K562 (cell line): Measurements from ENCODE around the gene CMTM1. TPM values are rescaled to one million over a fixed set of nuclear protein-coding genes. Genes with fewer than 3 reads are reported as not detected.

Experiments used
- ERF ChIP-seq: fragments of 450-650 bp; formaldehyde crosslinking; IDR thresholded peaks from 2 replicates; pipeline ENCODE4 v1.4.0; 2020; ENCODE audit warnings: mild to moderate bottlenecking, mixed read lengths
- FOXP1 ChIP-seq: sonication (generic); formaldehyde crosslinking; IDR thresholded peaks from 2 replicates; pipeline ENCODE4 v1.8.0; 2022; ENCODE audit warnings: mild to moderate bottlenecking, missing genetic modification reagents
- GABPB1 ChIP-seq: sonication (generic); formaldehyde crosslinking; IDR thresholded peaks from 2 replicates; pipeline ENCODE4 v1.8.0; 2022; ENCODE audit warnings: mild to moderate bottlenecking, missing genetic modification reagents
- GMEB1 ChIP-seq: fragments of 250-450 bp; sonication (Bioruptor Pico); IDR thresholded peaks from 2 replicates; pipeline ENCODE4 v1.4.0; 2020; ENCODE audit warnings: mild to moderate bottlenecking
- JUN ChIP-seq, 2 experiments: sonication (generic) in 1 of 2; formaldehyde crosslinking in 1 of 2; IDR thresholded peaks; 2 replicates each; pipeline versions ENCODE4 v1.6.1 to v1.8.0; 2012 to 2022; ENCODE audit warnings: borderline replicate concordance in 2 of 2, mild to moderate bottlenecking in 2 of 2, improper control_type of control experiment in 1 of 2, low read depth in 1 of 2, low read length in 1 of 2, missing genetic modification reagents in 1 of 2
- LEF1 ChIP-seq: fragments of 450-650 bp; IDR thresholded peaks from 2 replicates; pipeline ENCODE4 v1.6.1; 2016; ENCODE audit warnings: mild to moderate bottlenecking
- MAFG ChIP-seq: fragments of 450-650 bp; conservative IDR thresholded peaks from 2 replicates; pipeline ENCODE4 v1.6.1; 2016; ENCODE audit warnings: missing genetic modification characterization, missing compliant biosample characterization
- MEIS2 ChIP-seq: fragments of 450-650 bp; IDR thresholded peaks from 2 replicates; pipeline ENCODE4 v1.6.1; 2014; ENCODE audit warnings: mild to moderate bottlenecking; ENCODE audit not compliant: partially characterized antibody
- NCOR1 ChIP-seq: fragments of 450-650 bp; IDR thresholded peaks from 2 replicates; pipeline ENCODE4 v1.6.1; 2016; ENCODE audit warnings: mild to moderate bottlenecking, moderate library complexity
- NFXL1 ChIP-seq: fragments of 450-650 bp; formaldehyde crosslinking; IDR thresholded peaks from 2 replicates; pipeline ENCODE4 v1.4.0; 2021; ENCODE audit warnings: mild to moderate bottlenecking
- ZNF311 ChIP-seq: fragments of 250-450 bp; sonication (Bioruptor Pico); IDR thresholded peaks from 2 replicates; pipeline ENCODE4 v1.4.0; 2020; ENCODE audit warnings: mild to moderate bottlenecking, moderate library complexity
- ZNF449 ChIP-seq: fragments of 250-450 bp; sonication (Bioruptor Pico); IDR thresholded peaks from 2 replicates; pipeline ENCODE4 v1.8.0; 2022; ENCODE audit warnings: moderate library complexity, mild to moderate bottlenecking, inconsistent platforms
- ZNF592 ChIP-seq: fragments of 450-650 bp; IDR thresholded peaks from 2 replicates; pipeline ENCODE4 v1.6.1; 2017; ENCODE audit warnings: antibody characterized with exemption, mild to moderate bottlenecking
- ZNF77 ChIP-seq: fragments of 250-450 bp; sonication (Bioruptor Pico); IDR thresholded peaks from 2 replicates; pipeline ENCODE4 v1.5.0; 2020
- polyA plus RNA-seq, 8 experiments: library from polyadenylated mRNA; depleted of rRNA in 4 of 8; stranded (reverse) in 5 of 8; unstranded in 3 of 8; fragments of >200 nt; fragmentation: Nextera tagmentation in 2 of 8; fragmentation: Illumina TruSeq in 1 of 8; extraction: Ambion mirVana in 2 of 8; extraction: Trizol in 1 of 8; gene quantifications; 2 replicates each; pipeline versions ENCODE4 v1.2.1 to v1.2.3, GENCODE V29; 2011 to 2014; ENCODE audit warnings: inconsistent platforms in 1 of 8, missing spikeins in 1 of 8
- total RNA-seq, 7 experiments: library from RNA; depleted of rRNA in 6 of 7; stranded (reverse); fragments of >200 nt in 6 of 7; fragmentation: Illumina TruSeq in 2 of 7; extraction: Trizol in 2 of 7; gene quantifications; 2 replicates each; pipeline versions ENCODE4 v1.2.1 to v1.2.3, GENCODE V29; 2011 to 2021; ENCODE audit warnings: low replicate concordance in 1 of 7

CMTM1 gene
- total and polyA plus RNA-seq, 9 of the 15 experiments (the other 6 are each of a cell fraction or from before 2014, with no cell fraction given): 0.25 to 2.6 (median 1.1) TPM; not detected in 2

- no peak for TF ChIP-seq ZNF77 (CRISPR knock-in tag)
- TF ChIP-seq JUN (IDR thresholded peaks at IDR 0.05; ENCODE audit: borderline replicate concordance, low read depth, low read length): no peak
- no peak for TF ChIP-seq JUN (CRISPR knock-in tag; IDR thresholded peaks at IDR 0.05; ENCODE audit: borderline replicate concordance)
- peak; percentile 61; the same call in 1 of the 2 replicates for TF ChIP-seq NFXL1
- no peak for TF ChIP-seq LEF1
- TF ChIP-seq GABPB1 (CRISPR knock-in tag): peak; percentile 17; the same call in 1 of the 2 replicates
- no peak for TF ChIP-seq MEIS2
- TF ChIP-seq GMEB1 (CRISPR knock-in tag): peak; percentile 56
- TF ChIP-seq ZNF592: peak; percentile 98
- TF ChIP-seq ZNF449 (CRISPR knock-in tag): peak; percentile 93
- TF ChIP-seq FOXP1 (CRISPR knock-in tag): no peak
- 0 out of 2 replicates have a peak, but pooled peaks have one; percentile 65 for TF ChIP-seq ERF (CRISPR knock-in tag)
- 0 out of 2 replicates have a peak, but pooled peaks have one; percentile 7 for TF ChIP-seq MAFG (tag)
- peak; percentile 95 for TF ChIP-seq ZNF311 (CRISPR knock-in tag)
- TF ChIP-seq NCOR1: 0 out of 2 replicates have a peak, but pooled peaks have one; percentile 9
Measured at GRCh38 chr16:66603537-66604375, 37.5 kb downstream of the CMTM1 start (continued).
